GM12801 (cell line): ENCODE measurements around the gene REN.

Source experiments
- TF ChIP-seq, protein P1 (sequence below): IDR thresholded peaks from one replicate; pipeline ENCODE4 v1.5.1; 2011; ENCODE audit warnings: control low read depth; ENCODE audit not compliant: insufficient read length; ENCODE audit errors: extremely low read depth

Gene REN

DNA sequence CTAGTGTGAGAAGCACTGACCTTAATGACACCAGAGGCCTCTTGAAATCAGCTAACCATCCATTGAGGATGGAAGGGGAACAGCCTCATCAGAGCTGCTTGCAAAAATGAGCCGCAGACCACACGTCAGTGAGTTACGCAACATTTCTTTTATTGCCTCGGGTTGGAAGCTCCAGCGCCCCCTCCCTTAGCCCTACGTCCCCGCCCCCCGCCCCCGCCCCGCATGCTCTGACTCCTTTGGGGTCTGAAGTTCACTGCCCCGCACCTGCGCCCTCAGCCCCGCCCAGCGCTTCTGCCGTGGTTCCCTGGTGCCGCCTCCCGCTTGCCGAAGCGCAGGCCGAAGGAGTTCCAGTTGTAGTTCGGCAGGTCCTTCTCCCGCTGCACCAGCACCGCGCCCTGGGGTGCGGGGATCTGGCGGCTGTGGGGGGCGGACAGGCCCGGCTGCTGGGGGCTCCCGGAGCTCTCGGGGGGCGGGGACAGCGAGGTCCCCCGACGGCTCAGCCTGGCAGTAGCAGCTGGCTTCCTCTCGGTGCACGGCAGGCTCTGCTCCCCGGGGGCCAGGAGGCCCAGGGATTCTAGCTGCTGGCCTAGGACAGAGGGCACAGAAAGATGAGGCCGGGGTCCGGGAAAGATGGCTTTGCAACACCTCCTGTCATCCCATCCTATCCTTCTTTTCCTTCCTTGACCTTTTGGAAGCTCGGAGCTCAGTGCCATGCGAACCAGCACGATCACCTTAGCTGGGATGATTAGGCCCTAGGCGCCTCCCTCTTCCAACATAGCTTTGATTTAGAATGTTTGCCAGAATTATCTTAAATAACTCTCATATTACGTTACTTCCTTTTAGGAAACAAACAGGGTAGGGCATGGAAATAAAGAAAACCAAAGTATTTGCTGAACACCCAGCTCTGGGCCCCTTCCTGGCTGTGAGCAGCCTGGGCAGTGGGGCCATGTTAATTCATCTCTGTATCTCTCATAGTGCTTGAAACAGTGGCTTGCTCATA, 24.4 kb upstream of the REN start:
- TF ChIP-seq, protein P1, sequence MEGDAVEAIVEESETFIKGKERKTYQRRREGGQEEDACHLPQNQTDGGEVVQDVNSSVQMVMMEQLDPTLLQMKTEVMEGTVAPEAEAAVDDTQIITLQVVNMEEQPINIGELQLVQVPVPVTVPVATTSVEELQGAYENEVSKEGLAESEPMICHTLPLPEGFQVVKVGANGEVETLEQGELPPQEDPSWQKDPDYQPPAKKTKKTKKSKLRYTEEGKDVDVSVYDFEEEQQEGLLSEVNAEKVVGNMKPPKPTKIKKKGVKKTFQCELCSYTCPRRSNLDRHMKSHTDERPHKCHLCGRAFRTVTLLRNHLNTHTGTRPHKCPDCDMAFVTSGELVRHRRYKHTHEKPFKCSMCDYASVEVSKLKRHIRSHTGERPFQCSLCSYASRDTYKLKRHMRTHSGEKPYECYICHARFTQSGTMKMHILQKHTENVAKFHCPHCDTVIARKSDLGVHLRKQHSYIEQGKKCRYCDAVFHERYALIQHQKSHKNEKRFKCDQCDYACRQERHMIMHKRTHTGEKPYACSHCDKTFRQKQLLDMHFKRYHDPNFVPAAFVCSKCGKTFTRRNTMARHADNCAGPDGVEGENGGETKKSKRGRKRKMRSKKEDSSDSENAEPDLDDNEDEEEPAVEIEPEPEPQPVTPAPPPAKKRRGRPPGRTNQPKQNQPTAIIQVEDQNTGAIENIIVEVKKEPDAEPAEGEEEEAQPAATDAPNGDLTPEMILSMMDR = no peak

DNA sequence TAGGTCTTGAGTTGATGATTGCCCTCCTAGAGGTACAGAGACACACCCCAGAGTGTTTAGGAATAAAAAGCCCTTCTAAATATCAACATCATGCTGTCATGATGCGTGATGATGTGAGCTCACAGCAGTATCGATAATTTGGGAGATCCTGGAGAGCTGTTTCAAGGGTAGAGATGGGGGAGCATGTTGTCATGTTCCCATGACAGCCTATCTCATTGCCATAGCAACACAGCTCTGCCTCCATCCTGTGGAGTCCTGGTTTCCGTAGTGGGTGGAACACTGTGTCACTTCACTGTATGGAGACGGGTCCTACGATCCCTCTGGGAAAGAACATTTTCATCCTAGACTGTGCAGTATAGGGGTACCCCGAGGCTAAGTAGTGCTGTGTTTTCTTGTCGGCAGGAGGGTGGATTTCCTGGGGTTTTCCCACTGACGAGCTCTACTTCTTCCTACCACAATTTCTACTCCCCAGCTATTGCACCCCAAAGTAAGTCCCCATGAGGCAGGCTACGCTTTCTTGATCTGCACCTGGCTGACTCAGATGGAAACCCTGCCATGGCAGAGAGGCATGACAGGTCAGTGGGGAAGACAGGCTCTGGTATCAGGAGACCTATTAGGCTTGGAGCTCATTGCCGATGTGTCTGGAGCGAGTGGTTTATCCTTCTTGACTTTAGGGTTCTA, 23.0 kb upstream of the REN start:
- TF ChIP-seq, protein P1 = no peak

DNA sequence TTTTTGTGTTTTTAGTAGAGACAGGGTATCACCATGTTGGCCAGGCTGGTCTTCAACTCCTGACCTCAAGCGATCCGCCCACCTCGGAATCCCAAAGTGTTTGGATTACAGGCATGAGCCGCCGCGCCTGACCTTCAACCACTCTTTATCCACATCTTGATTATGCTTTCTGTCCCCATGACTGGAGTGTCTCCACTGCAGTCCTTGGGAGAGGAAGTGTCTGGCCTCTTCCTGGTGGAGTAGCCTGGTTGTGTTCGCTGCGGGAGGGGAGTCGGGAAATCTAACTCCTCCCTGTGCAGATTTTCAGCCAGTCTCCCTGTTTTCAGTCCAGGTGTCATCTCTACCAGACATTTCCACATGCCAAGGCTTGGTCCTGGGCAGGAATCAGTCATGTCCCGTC, 20.5 kb upstream of the REN start:
- TF ChIP-seq, protein P1 = no peak

DNA sequence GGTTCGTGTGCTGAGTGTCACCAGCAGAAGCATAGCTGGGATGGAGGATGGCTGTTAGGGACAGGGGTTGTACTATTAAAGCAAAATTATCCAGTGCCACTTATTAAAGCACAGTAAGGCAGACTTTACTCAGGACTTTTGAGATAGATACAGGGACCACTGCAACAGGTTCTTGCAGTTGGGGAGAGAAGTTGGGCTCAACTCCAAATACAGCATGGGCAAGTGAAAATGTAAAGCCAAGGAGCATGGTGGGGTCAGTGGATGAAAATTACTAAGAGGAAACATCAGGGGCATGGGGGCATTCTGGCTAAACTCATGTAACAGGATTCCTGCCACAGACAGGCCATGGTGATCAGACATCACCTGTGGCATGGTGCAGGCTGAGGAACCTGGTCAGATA, 15.0 kb upstream of the REN start:
- TF ChIP-seq, protein P1 = no peak

DNA sequence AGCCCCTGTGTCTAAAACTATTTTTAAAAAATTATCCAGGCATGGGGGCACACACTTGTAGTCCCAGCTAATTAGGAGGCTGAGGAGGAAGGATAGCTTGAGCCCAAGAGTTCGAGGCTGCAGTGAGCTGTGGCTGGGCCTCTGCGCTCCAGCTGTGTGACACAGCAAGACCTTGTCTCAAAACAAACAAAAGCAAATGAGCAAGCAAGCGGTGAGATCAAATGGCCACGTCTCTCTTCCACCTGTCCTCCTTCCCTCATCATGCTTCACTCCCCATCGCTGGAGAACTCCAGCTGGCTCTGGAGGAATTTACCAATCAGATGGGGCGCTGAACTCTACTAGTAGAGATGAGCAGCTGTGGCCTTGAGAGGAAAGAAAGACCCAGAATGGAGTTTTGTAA, 14.0 kb upstream of the REN start:
- TF ChIP-seq, protein P1 = no peak

DNA sequence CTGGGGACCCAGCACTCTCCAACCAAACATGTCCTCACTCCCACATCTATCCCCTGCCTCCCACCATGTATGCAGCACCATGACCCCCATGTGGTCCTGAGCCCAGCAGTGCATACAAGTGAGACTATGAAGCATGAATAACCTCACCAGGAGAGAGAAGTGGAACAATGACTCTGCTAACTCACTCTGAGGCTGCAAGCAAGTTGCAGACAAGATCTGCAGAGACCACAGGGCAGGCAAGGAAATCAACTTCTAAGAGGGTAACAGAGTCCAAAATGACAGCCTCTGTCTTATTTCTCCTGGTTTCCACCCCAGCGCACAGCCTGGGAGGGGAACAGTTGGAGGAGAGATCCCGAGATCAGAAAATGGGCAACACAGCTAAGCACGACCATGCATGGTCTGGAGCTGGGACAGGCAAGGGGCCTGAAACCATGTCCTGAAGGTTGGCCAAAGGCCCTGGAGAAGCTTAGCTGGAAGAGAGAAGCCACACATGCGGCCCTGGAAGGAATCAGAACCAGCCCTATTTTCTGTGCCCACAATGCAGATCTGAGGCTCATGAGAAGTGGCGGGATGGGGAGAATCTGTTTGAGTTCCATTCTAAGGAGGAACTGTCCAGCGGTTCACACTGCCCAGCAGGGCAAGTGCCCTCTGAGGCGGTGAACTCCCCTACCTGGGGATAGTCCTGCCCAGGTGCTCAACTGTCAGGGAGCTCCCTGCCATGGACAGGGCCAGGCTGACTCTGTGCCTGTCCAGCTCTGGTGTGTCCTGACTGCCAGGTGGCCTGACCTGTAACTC, 12.5 kb upstream of the REN start:
- TF ChIP-seq, protein P1 = no peak

DNA sequence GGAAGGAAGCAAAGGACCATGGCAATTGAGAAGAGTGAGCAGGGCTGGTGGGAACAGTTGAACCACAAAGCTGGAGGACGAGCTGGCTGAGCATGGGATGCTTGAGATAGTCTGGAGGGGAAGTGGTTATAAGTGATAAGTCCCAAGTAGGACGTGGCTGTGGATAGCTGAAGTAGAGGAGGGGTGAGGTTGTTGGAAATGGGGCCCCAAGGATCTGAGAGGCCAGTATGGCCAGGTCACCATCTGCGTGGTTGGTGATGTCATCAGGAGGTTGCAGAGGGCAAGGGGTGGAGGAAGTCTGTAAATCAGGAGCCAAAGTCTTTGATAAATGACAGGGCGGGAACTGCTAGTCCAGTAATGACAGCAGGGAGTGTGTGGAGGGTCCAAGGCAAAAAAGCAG, 11.0 kb upstream of the REN start:
- TF ChIP-seq, protein P1 = no peak
